HG03060 (cell line): ENCODE data around the gene SH3TC1.

Experiments
- ATAC-seq: cut with Tn5 transposase; IDR thresholded peaks from one replicate; pipeline ENCODE4 v1.9.1; 2021; ENCODE audit warnings: low read depth, moderate number of reproducible peaks; ENCODE audit not compliant: unreplicated experiment

Gene SH3TC1

DNA sequence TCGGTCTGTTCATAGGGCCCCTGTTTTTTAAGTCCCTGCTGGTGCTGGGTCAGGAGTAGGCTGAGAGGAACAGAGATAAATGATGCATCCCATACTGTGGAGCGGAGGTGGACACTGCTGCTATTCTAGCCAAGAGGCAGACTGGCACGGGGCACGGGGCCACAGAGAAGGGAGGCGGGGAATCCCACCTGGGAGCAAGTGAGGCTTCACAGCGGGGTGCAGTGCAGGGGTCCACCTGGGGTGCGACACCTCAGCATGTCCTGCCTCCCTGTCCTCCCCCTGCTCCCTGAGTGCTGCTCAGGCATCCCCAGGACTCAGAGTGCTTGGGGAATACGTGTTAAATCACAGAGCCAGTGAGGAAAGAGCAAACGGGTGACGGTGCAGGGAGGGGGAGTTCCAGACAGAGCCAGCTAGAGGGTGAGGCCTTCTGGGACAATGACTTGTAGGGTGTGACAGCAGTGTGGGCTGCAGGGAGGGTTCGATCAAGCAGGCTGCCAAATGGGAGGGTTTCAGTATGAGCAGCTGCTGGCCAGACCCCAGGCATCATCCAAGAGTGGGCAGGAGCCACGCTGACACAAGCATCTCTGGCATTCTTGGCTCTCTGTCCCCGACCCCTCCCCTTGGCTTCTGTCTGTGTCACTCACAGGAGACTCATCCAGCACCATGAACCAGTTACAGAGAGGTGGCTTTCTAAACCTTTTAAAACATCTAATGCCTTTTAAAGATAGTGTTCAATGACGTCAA is 56.8 kb downstream of the SH3TC1 start:
- ATAC-seq = no peak

DNA sequence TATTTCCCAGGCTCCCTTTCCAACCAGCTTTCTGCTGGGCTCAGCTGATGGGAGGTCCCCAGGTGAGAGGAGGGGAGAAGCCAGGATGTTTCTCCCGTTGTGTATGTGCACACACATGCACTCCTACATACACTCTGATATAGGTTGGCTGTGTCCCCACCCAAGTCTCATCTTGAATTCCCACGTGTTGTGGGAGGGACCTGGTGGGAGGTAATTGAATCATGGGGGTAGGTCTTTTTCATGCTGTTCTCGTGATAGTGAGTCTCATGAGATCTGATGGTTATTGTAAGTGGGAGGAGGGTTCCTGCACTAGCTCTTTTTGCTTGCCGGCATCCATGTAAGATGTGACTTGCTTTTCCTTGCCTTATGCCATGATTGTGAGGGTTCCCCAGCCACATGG is 58.8 kb downstream of the SH3TC1 start:
- no peak for ATAC-seq

DNA sequence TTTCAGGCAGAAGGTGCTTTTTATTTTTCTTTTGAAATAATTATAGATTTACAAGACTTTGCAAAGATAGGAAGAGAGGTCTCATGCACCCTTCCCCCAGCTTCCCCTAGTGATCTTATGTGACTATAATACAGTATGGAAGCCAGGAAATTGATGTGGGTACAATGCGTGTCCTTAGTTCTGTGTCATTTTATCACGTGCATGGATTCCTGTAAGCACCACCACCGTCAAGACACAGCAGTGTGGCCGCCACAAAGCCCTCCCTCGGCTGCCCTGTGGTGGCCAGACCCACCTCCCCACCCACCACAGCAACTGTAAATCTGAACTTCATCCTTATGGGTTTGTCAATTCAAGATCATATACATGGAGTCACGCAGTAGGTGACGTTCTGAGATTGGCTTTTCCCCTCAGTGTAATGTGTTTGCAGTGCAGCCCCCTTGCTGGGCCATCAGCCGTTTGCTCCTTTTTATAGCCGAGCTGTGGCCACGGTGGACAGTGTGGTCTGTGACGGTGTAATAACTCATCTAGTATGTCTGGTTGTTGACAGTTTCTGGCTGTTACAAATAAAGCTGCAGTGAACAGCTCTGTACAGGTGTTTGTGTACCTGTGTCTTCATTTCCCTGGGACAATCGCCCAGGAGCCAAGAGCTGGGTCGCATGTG is 59.6 kb downstream of the SH3TC1 start:
- ATAC-seq = no peak

DNA sequence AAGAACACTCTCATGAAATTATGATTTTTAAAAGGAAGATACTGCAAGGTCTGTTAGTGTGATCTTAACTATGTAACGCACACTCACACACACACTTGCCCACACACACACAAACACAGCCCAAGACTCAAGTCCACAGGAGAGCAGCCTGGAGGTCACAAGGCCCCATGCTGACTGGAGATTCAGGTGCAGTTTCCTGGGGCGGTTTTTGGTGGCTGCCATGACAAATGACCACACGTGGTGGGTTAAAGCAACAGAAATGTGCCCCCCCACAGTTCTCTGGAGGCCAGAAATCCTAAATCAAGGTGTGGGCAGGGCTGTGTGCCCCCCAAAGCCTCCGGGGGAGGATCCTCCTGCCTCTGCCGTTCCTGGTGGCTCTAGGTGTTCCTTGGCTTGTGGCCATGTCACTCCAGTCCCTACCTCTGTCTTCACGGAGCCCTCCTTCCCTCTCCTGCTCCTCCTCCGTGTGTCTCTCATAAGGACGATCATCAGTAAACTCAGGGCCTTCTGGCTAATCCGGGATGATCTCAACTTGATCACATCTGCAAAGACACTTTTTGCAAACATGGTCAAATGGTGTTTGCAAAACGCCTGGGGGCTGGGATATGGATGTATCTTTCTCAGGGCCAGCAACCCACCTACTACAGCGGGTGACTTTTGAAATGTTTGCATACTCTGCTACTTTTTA is 60.8 kb downstream of the SH3TC1 start:
- ATAC-seq = no peak

DNA sequence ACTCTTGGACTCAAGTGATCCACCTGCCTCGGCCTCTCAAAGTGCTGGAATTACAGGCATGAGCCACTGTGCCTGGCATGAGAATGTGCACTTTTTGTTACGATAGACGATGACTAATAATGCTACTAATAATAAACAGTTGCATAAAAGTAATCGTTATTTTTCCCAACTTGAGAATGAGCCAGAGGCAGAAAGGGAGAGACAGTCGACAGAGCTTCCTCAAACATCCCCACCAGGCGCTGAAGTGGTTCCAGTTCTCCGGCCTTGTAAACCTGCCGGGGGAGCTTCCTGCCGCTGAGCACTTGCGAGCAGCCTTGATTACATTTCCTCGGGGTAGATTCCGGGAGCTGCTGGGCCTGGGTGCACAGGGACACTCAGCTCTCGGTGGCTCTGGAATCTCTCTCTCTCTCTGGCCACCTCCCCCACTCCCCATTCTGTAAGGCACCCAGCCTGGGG is 61.6 kb downstream of the SH3TC1 start:
- ATAC-seq = no peak

DNA sequence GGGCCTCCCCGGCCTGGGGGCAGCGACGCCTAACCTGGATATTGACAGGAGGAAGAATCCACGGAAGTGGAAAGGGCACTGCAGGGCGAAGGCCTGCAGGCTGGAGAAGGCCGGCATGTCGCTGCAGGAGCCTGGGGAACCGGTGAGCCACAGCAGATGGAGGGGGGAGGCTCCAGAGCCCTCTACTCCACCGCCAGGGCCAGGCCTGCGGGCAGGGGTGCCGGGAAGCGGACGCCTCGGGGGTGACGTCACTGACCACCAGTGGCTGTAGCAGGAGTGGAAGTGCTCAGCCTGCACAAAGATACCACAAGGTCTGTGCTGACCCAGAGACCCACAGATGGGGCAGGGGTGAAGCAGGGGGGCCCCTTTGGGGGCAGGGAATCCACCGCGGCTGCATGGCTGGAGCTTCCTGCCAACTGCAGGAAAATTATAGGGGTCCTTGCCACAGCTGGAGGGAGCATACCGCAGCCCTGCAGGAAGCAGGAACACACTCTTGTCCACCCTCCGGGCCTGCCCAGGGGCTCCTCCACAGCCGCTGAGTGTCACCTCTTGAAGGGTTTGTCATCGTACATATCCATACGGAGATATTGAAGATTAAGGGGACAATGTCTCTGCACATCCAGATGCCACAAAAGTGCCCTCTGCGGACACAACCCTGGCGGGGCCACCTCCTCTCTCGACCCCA is 62.9 kb downstream of the SH3TC1 start:
- no peak for ATAC-seq

DNA sequence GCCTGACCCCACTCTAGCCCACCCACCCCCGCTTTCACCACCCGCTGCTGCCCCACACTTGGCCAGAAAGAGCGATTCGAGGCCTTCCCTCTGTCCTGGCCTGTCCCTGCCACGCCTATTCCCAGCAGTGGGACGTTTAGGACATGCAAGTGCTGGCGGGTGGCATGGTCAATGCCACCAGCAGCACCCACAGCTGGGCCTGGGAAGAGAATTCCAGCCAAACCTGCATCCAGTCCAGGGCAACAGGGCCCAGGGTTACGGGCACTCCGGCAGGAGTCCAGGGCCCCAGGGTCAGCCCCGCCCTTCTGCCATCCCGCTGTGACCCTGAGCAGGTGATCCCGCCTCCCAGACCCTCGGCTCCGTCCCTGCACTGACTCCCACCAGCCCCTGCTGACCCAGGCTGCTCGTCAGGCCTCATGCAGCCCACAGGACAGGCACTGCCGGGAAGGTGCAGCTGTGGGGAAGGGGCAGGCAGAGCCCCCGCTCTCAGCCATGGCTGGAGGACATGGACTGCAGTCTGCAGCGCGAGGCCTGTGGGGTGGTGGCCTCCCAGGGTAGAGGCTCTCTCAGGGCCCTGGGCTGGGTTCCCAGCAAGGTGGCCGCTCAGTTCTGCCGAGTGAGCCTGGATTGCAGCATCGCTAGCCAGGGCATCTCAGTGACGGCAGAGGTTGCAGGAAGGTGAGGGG is 63.7 kb downstream of the SH3TC1 start:
- ATAC-seq = no peak

DNA sequence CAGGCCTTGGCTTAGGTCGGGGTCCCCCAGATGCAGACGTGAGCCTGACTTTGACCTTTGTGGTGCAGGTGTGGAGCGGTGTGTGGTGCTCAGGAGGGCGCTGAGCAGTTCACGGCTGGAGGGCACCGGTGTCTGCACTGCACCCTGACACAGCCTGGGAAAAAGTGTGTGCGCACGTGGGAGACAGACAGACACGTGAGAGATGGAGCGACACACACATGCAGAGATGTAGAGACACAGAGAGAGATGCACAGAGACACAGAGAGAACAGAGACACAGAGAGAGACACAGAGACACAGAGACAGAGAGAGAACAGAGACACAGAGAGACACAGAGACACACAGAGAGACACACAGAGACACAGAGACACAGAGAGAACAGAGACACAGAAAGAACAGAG is 64.3 kb downstream of the SH3TC1 start:
- no peak for ATAC-seq

DNA sequence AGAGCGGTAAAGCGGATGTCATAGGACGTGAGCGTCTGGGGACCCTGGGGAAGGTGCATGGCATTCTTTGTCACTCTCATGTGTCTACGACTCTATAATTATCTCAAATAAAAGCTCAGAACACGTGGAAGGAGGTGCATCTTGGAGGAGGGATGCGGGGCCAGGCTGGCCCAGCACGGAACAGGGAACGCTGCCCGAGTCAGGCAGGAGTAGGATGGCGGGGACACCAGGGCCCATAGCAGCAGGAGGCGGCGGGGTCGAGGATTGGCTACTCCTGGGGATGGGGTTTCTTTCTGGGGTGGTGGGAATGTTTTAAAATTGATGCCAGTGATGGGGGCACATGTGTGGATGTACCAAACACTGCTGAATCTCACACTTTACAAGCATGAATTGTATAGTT is 65.0 kb downstream of the SH3TC1 start:
- no peak for ATAC-seq

DNA sequence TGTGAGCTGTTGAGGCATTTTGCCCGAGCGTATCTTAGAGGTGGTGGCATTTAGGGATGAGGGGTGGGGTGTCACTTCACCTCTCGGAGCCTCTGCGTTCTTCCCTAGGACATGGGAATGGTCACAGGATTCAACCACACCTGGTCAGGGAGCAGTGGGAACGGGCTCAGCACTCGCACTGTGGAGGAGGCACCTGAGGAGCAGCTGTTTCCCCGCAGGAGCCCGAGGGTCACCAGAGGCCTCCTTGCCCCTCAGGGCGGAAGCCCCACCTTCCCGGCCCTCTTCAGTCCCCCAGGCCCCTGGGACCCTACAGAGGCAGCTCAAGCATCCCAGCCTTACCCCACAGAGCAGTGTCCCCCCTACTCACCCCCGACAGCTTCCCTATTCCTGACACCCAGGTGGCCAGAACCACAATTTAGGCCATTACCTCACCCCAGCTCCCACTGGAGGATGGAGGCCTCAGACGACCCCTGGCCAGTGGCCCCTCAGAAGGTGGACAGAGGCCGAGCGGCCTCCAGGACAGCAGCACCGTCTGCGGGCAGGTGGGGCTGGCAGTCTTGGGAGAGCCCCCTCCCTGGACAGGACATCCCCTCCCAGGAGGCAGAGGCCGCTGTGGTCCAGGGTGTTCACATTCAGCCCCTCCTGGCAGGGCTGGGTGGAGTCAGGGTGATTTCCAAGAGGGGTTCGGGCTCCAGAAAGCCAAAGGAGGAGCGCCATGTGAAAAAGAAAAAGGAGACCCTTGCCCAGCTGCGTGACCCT is 66.3 kb downstream of the SH3TC1 start:
- no peak for ATAC-seq

DNA sequence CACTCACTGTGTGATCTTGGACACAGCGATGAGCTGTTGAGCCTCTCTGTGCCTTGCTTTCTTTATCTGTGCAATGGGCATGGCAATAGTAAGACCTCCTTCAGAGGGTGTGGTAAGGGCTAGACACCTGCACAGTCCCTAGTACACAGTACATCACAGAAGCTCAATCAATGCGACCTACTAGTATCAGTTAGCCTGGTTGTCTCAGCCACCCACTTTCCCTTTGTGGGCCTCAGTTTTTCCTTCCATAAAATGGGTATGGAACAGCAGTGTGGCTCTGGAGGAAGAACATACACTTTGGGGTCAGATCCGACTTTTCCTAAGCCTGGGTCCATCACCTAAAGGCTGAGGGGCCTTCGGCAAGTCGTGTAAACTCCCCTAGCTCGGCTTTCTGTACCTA is 67.0 kb downstream of the SH3TC1 start:
- no peak for ATAC-seq

DNA sequence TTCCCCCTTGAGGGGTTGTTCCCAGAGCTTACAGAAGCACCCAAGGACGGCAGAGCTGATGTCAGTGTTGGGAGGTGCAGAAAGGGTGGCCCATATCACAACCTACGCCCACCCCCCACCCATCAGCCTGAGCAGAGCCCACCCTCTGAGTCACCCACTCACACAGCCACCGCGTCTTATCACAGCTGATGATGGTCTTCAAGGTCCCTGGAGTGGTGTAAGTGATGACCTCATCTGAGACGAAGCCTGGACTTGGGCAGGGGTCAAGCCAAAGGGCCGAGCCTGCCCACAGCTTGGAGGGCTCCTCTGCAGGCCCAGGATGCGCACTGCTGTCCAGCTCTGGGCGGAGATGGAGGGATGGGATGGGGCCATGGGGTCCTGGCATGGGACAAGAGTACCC is 67.4 kb downstream of the SH3TC1 start:
- no peak for ATAC-seq

DNA sequence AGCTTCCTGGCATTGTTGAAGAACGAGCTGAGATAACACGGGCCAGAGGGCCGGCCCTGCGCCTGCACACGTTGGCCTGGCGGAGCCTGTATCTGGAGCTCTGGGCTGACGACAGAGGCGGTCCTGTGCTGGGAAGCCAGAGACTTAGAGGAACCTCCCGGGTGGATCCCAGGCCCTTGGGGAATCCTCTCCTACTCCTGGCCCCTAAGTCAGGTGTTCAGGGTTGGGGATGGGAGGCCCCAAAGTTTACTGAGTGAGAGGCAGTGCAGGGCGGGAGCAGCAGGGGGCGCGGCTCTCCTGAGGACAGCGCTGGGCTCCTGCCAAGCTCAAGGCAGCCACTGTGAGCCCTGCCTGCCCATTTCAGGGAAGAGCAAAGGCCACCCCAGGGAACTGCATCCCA is 68.0 kb downstream of the SH3TC1 start:
- ATAC-seq = no peak

DNA sequence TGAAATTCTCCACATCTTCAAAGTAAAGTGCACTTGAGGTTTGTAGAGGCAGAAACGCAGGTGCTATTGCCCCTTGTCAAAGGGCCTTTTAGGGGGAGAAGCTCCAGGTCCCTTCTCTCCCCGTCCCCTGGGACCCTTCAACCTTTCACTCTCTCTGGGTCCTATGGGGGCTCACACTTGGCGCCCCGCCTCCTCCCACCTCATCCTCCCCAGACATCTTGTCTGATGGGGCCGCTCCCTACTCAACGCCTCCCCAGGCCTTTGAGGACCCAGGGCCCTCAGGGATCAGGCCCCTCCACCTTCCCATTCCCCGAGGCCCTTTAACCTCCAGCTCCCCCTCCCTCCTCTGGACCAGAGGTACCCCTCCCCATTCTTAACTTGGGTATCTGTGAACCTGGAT is 69.1 kb downstream of the SH3TC1 start:
- ATAC-seq = no peak

DNA sequence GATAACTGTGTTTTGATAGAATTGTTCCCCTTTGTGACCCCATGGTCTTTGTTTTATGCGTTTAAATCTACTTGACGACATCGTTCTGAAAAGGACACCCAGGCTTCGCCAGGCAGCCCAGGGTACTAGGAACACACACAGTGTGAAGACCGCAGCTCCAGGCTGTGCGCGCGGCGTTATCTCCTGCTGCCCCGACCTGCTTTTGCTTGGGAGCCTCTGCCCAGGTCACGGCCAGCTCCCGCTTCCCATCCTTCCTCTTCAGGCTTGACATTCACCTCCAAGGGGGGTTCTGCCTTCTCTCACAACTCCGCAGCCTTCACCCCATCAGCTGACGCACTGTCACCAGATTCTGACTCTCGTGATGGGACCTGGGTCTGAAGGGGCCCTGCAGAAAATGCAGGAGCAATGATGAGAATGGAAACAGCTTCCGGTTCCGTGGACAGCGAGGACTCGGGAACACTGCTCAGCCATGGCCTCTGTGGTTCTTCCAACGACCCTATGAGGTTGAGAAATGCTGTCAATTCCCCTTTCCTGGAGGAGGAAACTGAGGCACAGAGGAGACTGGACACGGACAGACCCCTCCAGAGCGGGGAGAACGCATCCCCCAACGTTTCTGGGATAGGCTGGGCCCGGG is 69.9 kb downstream of the SH3TC1 start:
- no peak for ATAC-seq

DNA sequence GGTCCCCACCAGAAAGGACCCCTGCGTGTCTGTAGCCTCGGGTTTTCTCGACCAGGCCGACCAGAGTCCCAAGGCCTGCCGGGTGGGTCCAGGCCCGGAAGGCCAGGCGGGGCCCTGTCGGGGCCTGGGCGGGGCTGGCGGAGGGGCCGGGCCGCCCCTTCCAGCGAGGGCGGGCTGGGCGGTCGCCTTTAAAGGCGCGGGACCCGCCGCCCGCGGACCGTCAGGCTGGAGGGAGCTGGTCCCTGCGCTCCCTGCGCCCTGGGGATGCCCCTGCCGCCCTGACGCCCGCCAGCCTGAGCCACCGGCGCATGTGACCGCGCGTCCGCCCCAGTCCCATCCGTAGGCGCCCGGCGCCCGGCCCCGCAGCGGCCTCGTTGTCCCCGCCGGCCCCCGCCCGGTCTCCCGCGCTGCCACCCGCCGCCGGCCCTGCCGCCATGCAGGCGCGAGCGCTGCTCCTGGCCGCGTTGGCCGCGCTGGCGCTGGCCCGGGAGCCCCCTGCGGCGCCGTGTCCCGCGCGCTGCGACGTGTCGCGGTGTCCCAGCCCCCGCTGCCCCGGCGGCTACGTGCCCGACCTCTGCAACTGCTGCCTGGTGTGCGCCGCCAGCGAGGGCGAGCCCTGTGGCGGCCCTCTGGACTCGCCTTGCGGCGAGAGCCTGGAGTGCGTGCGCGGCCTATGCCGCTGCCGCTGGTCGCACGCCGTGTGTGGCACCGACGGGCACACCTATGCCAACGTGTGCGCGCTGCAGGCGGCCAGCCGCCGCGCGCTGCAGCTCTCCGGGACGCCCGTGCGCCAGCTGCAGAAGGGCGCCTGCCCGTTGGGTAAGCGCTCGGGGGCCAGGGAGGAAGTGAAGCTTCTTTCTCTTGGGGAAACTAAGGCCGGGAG is 70.7 kb downstream of the SH3TC1 start, which contains the start of gene HTRA3:
HTRA3 (plus strand) TSS at position 220 of the 883 bp plus-strand sequence; CDS start at position 435, 215 bp downstream.
- no peak for ATAC-seq

DNA sequence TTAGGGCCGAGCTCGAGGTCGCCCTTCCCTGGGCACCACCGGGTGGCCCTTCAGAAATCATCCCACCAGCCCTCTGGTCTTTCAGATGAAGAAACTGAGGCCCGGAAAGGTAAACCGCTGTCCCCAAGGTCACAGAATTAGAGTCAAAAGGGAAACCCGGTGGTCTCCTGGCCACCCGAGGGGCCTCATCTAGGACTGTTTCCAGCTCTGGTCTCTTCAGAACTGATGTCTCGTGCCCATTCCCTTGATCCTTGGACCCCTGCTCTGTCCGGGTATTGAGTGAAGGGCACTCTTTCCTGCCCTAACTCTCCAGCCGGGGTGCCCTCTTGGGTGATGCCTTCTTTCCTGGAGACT is 71.3 kb downstream of the SH3TC1 start:
- no peak for ATAC-seq
